ENCODE data around the gene AHNAK2. TPM values are rescaled to one million over a fixed set of nuclear protein-coding genes. Genes with fewer than 3 reads are reported as not detected.
"Not testable (repeated sequence)": the region's sequence is repeated elsewhere in the genome, so short reads cannot be mapped to it uniquely, and the experiment has no call there.

AHNAK2 gene
- total RNA-seq, 1 experiment from 2014 or later, result 30.8 TPM

DNA sequence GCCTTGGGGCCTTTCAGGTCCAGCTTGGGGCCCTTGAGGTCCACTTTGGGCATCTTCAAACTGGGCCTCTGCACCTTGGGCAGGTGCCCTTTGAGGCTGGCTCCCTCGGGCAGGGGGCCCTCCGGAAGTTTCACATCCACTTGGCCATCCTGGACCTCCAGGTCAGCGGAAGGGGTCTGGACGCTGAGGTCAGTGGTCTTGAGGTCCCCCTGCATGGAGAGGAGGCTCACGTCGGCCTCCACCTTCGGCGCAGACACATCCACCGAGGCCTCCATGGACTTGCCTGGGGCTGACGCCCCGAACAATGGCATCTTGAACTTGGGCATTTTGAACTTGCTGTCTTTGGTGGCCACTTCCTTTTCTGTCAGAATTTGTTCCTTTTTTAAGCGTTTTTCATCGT is 25.1 kb downstream of the AHNAK2 start:
- H3F3A ChIP-seq (ENCODE audit: insufficient read depth, low read depth), result no peaks in the 10 kb centered on the region
- CTCF ChIA-PET, result no interaction called here
- TF ChIP-seq CTCF (conservative IDR thresholded peaks at IDR 0.05) (no peak), EZH2 (IDR thresholded peaks at IDR 0.05; ENCODE audit: low read depth) (no peak)

GRCh38 chr14:104951863-104952657 is 26.1 kb downstream of the AHNAK2 start:
- BruUV-seq (replicated peaks); H3K9me2 ChIP-seq (ENCODE audit: insufficient read depth); H3K27ac ChIP-seq; H3K36me3 ChIP-seq (ENCODE audit: low read depth); H3K4me3 ChIP-seq; H3F3A ChIP-seq (ENCODE audit: insufficient read depth, low read depth); POLR2A ChIA-PET (ENCODE audit: unreplicated experiment); H4K20me1 ChIP-seq (ENCODE audit: insufficient read depth); intact Hi-C loops (cut with micrococcal nuclease; ENCODE audit: unreplicated experiment); CTCF ChIA-PET; H3K4me1 ChIP-seq (replicated peaks; ENCODE audit: insufficient read depth); H3K79me2 ChIP-seq (ENCODE audit: low read depth); H3K27me3 ChIP-seq (ENCODE audit: insufficient read depth, low read depth); H2AFZ ChIP-seq; H3K4me2 ChIP-seq; DNase-seq; H3K9me3 ChIP-seq (ENCODE audit: insufficient read depth, low read depth): not testable (repeated sequence)

More for the DNA sequence above, 25.1 kb downstream of the AHNAK2 start:
- no peak overlapping the region for H3K4me3 ChIP-seq
- intact Hi-C loops (cut with micrococcal nuclease; ENCODE audit: unreplicated experiment), result no loop called here
- no peak for DNase-seq
- no peaks in the 10 kb centered on the region for H3K9me3 ChIP-seq (ENCODE audit: insufficient read depth, low read depth)
- no peak overlapping the region for H2AFZ ChIP-seq
- H3K36me3 ChIP-seq (ENCODE audit: low read depth), result no peaks in the 10 kb centered on the region
- no peaks in the 10 kb centered on the region for H3K27me3 ChIP-seq (ENCODE audit: insufficient read depth, low read depth)
- H3K9me2 ChIP-seq (ENCODE audit: insufficient read depth), result no peaks in the 10 kb centered on the region
- BruUV-seq (replicated peaks), result no TSS peak
- no peaks in the 10 kb centered on the region for H3K79me2 ChIP-seq (ENCODE audit: low read depth)
- no peak overlapping the region for H3K27ac ChIP-seq
- POLR2A ChIA-PET (ENCODE audit: unreplicated experiment), result no interaction called here
- H3K4me2 ChIP-seq, result no peak overlapping the region
- no peaks in the 10 kb centered on the region for H4K20me1 ChIP-seq (ENCODE audit: insufficient read depth)
- H3K4me1 ChIP-seq (replicated peaks; ENCODE audit: insufficient read depth), result no peaks in the 10 kb centered on the region

- H3K4me2 ChIP-seq; H3K4me3 ChIP-seq; H3F3A ChIP-seq (ENCODE audit: insufficient read depth, low read depth); H3K9me2 ChIP-seq (ENCODE audit: insufficient read depth); BruUV-seq (replicated peaks); H3K4me1 ChIP-seq (replicated peaks; ENCODE audit: insufficient read depth); intact Hi-C loops (cut with micrococcal nuclease; ENCODE audit: unreplicated experiment); H3K79me2 ChIP-seq (ENCODE audit: low read depth); H3K36me3 ChIP-seq (ENCODE audit: low read depth); H2AFZ ChIP-seq; H3K27me3 ChIP-seq (ENCODE audit: insufficient read depth, low read depth); DNase-seq; H4K20me1 ChIP-seq (ENCODE audit: insufficient read depth); POLR2A ChIA-PET (ENCODE audit: unreplicated experiment); CTCF ChIA-PET; H3K27ac ChIP-seq; H3K9me3 ChIP-seq (ENCODE audit: insufficient read depth, low read depth): not testable (repeated sequence)
Observed at GRCh38 chr14:104950701-104951100, 27.5 kb downstream of the AHNAK2 start.

DNA sequence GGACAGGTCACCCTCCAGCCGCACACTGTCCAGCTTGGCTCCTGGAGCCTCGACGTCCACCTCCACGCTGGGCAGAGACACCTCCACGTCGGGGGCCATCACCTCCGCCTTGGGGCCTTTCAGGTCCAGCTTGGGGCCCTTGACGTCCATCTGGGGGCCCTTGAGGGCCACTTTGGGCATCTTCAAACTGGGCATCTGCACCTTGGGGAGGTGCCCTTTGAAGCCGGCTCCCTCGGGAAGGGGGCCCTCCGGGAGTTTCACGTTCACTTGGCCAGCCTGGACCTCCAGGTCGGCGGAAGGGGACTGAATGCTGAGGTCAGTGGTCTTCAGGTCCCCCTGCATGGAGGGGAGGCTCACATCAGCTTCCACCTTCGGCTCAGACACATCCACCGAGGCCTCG is 28.2 kb downstream of the AHNAK2 start:
- intact Hi-C loops (cut with micrococcal nuclease; ENCODE audit: unreplicated experiment), result no loop called here
- CTCF ChIA-PET, result no interaction called here

GRCh38 chr14:104949406-104949955 is 28.7 kb downstream of the AHNAK2 start:
- intact Hi-C loops (cut with micrococcal nuclease; ENCODE audit: unreplicated experiment); H3K9me3 ChIP-seq (ENCODE audit: insufficient read depth, low read depth); DNase-seq; H3K9me2 ChIP-seq (ENCODE audit: insufficient read depth); H3K4me3 ChIP-seq; BruUV-seq (replicated peaks); CTCF ChIA-PET; H3F3A ChIP-seq (ENCODE audit: insufficient read depth, low read depth); POLR2A ChIA-PET (ENCODE audit: unreplicated experiment); H3K27ac ChIP-seq; H4K20me1 ChIP-seq (ENCODE audit: insufficient read depth); H3K79me2 ChIP-seq (ENCODE audit: low read depth); H3K36me3 ChIP-seq (ENCODE audit: low read depth); H2AFZ ChIP-seq; H3K4me2 ChIP-seq; H3K4me1 ChIP-seq (replicated peaks; ENCODE audit: insufficient read depth); H3K27me3 ChIP-seq (ENCODE audit: insufficient read depth, low read depth): not testable (repeated sequence)

More for the DNA sequence above, 28.2 kb downstream of the AHNAK2 start:
- POLR2A ChIA-PET (ENCODE audit: unreplicated experiment), result no interaction called here
- no peaks in the 10 kb centered on the region for H3F3A ChIP-seq (ENCODE audit: insufficient read depth, low read depth)
- no TSS peak for BruUV-seq (replicated peaks)
- no peak overlapping the region for H3K27ac ChIP-seq
- H3K9me3 ChIP-seq (ENCODE audit: insufficient read depth, low read depth), result no peaks in the 10 kb centered on the region
- no peaks in the 10 kb centered on the region for H3K27me3 ChIP-seq (ENCODE audit: insufficient read depth, low read depth)
- no peak overlapping the region for H2AFZ ChIP-seq
- no peak overlapping the region for H3K4me3 ChIP-seq
- no peaks in the 10 kb centered on the region for H3K36me3 ChIP-seq (ENCODE audit: low read depth)
- H3K79me2 ChIP-seq (ENCODE audit: low read depth), result no peaks in the 10 kb centered on the region
- no peaks in the 10 kb centered on the region for H4K20me1 ChIP-seq (ENCODE audit: insufficient read depth)
- no peak for DNase-seq
- H3K4me1 ChIP-seq (replicated peaks; ENCODE audit: insufficient read depth), result no peaks in the 10 kb centered on the region
- TF ChIP-seq CTCF (conservative IDR thresholded peaks at IDR 0.05) (no peak), EZH2 (IDR thresholded peaks at IDR 0.05; ENCODE audit: low read depth) (no peak)
- no peaks in the 10 kb centered on the region for H3K9me2 ChIP-seq (ENCODE audit: insufficient read depth)
- no peak overlapping the region for H3K4me2 ChIP-seq
